Sigmoid colon (tissue), 7 donors: ENCODE data around the gene MRPL48. TPM values are rescaled to one million over a fixed set of nuclear protein-coding genes. Genes with fewer than 3 reads are reported as not detected.

Experiments
- DNase-seq: peaks from one replicate; pipeline ENCODE4 v3.0.0-alpha.2; 2019
- H3K27ac ChIP-seq, 4 donors: fragments of 200-600 bp; sonication (generic); one replicate each; pipeline ENCODE4 v1.5.1; 2016 to 2019; ENCODE audit warnings: mild to moderate bottlenecking in 1 of 4
- H3K27me3 ChIP-seq, 3 donors: fragments of 200-600 bp; sonication (generic); one replicate each; pipeline ENCODE4 v1.5.1; 2019; ENCODE audit warnings: mild to moderate bottlenecking in 1 of 3
- H3K36me3 ChIP-seq, 4 donors: fragments of 200-600 bp; sonication (generic); one replicate each; pipeline ENCODE4 v1.5.1; 2016 to 2019
- H3K4me1 ChIP-seq, 4 donors: fragments of 200-600 bp; sonication (generic); one replicate each; pipeline ENCODE4 v1.5.1; 2017 to 2019
- H3K4me3 ChIP-seq, 4 donors: fragments of 200-600 bp; sonication (generic); one replicate each; pipeline ENCODE4 v1.5.1; 2017 to 2019; ENCODE audit warnings: mild to moderate bottlenecking in 2 of 4, moderate library complexity in 1 of 4
- H3K9me3 ChIP-seq, 4 donors: fragments of 200-600 bp in 3 of 4; sonication (generic) in 3 of 4; one replicate each; pipeline versions ENCODE4 v1.5.1 to v1.6.1; 2013 to 2019
- EP300 ChIP-seq, 4 donors: sonication (generic); formaldehyde crosslinking; IDR thresholded peaks; one replicate each; pipeline ENCODE4 v1.6.1; 2017; ENCODE audit warnings: antibody characterized with exemption in 4 of 4
- POLR2A ChIP-seq, 2 donors: fragments of 450-650 bp; IDR thresholded peaks; one replicate each; pipeline ENCODE4 v1.6.1; 2016; ENCODE audit warnings: antibody characterized with exemption in 2 of 2, mild to moderate bottlenecking in 2 of 2, moderate library complexity in 2 of 2
- POLR2AphosphoS5 ChIP-seq, 4 donors: sonication (generic); formaldehyde crosslinking; IDR thresholded peaks; one replicate each; pipeline ENCODE4 v1.6.1; 2017; ENCODE audit warnings: antibody characterized with exemption in 4 of 4
- WGBS, 2 donors: extraction: QIAGEN DNeasy Blood & Tissue Kit; methylation state at CpG; one replicate each; pipeline ENCODE4 v1.1.7; 2013; 5-methylcytosine and 5-hydroxymethylcytosine counted together
- intact Hi-C: fragments of 100-400 bp; cut with DNase I; formaldehyde crosslinking; loops from one replicate; pipeline ENCODE4 v1.15.1; 2023
- polyA plus RNA-seq, 3 donors: library from polyadenylated mRNA; stranded (reverse); fragments of 200-250 nt; gene quantifications; one replicate each; pipeline ENCODE4 v1.2.3, GENCODE V29; 2013
- total RNA-seq, 4 donors: library from RNA; depleted of rRNA; stranded (reverse); fragments of >200 nt; gene quantifications; one replicate each; pipeline ENCODE4 v1.1.0, GENCODE V29; 2016
- TF ChIP-seq, protein P1 (sequence below), 4 experiments: fragments of 450-650 bp in 3 of 4; fragments of 200-600 bp in 1 of 4; IDR thresholded peaks; one replicate each; pipeline ENCODE4 v1.5.1; 2016 to 2019; ENCODE audit warnings: antibody characterized with exemption in 4 of 4, mild to moderate bottlenecking in 3 of 4, moderate library complexity in 2 of 4
- donor health status: healthy with polysubstance abuse.
- donor health status: Bipolar disorder and iron deficiency.
- donor health status: healthy.

Gene MRPL48
- total and polyA plus RNA-seq, 7 donors, result 7.7 to 82.3 (median 31.3) TPM

DNA sequence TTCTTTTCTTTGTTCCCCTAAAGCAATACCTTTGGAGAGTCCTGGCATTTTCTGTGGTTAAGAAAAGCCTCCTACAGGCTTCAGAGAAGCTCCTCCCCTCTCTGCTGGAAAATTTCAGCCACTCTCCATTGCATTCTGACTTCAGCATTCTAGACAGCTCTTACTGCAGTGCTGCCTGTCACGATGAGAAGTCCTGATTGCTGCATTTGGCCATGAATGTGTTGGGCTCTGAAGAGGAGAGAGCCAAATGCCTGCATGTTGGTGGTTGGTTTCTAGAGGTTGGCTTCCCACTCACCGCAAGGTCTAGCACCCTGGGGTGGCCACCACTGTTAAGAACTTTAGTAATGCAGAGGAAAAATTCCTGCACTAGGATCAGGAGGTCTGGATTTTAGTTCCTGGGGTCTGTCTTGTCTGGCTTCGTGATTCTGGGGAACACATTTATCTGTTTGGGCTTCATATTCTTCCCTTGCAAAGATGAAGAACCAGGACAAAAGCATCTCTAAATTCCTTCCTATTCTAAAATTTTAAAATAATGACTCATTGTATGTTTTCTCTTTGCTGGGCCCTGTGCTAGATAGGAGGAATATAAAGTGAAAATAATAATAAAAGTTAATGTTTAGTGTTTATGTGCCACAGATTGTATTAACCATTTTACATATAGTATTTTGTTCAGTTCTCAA, 50.9 kb downstream of the MRPL48 start:
- Histone ChIP-seq H3K9me3 (no peaks in the 10 kb centered on the region), H3K4me1 (no peaks in the 10 kb centered on the region), H3K27me3 (no peaks in the 10 kb centered on the region), H3K4me3 (no peak overlapping the region), H3K27ac (no peak overlapping the region), H3K36me3 (peaks cover 0 to 11% (median 2%) of the 10 kb centered on the region in 4 donors)
- WGBS, 2 donors, result 78 to 88% methylated on average over 3 of the region's 3 CpGs
- intact Hi-C loops, result no loop called here
- DNase-seq, result no peak
- no peak for TF ChIP-seq EP300 (IDR thresholded peaks at IDR 0.05)
- TF ChIP-seq POLR2A (IDR thresholded peaks at IDR 0.05), result no peak
- TF ChIP-seq, protein P1, sequence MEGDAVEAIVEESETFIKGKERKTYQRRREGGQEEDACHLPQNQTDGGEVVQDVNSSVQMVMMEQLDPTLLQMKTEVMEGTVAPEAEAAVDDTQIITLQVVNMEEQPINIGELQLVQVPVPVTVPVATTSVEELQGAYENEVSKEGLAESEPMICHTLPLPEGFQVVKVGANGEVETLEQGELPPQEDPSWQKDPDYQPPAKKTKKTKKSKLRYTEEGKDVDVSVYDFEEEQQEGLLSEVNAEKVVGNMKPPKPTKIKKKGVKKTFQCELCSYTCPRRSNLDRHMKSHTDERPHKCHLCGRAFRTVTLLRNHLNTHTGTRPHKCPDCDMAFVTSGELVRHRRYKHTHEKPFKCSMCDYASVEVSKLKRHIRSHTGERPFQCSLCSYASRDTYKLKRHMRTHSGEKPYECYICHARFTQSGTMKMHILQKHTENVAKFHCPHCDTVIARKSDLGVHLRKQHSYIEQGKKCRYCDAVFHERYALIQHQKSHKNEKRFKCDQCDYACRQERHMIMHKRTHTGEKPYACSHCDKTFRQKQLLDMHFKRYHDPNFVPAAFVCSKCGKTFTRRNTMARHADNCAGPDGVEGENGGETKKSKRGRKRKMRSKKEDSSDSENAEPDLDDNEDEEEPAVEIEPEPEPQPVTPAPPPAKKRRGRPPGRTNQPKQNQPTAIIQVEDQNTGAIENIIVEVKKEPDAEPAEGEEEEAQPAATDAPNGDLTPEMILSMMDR (IDR thresholded peaks at IDR 0.05), result no peak
- TF ChIP-seq POLR2AphosphoS5 (IDR thresholded peaks at IDR 0.05), result no peak

DNA sequence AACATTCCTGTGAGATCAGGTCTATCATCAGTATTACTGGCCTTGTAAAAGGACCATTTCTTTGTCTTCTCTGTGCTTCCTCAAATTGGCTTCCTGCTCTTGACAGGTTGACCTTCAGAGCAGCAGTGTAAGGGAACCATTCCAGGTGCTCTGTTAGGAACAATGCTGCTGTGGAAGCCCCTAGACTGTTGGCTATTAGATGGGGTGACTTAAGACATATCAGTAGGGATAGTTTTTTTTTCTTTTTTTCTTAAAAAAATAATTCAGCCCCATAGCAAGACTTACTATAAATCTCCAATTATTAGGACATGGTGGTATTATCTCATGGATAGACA, 51.4 kb downstream of the MRPL48 start:
- TF ChIP-seq, protein P1 (IDR thresholded peaks at IDR 0.05), result no peak
- no peak for TF ChIP-seq EP300 (IDR thresholded peaks at IDR 0.05)
- TF ChIP-seq POLR2A (IDR thresholded peaks at IDR 0.05), result no peak
- TF ChIP-seq POLR2AphosphoS5 (IDR thresholded peaks at IDR 0.05), result no peak
- H3K27me3 ChIP-seq, result no peaks in the 10 kb centered on the region
- intact Hi-C loops, result no loop called here
- peaks cover 0 to 12% (median 5%) of the 10 kb centered on the region in 4 donors for H3K36me3 ChIP-seq
- DNase-seq, result no peak
- H3K4me3 ChIP-seq, result no peak overlapping the region
- H3K4me1 ChIP-seq, result no peaks in the 10 kb centered on the region
- no peak overlapping the region for H3K27ac ChIP-seq
- no peaks in the 10 kb centered on the region for H3K9me3 ChIP-seq

DNA sequence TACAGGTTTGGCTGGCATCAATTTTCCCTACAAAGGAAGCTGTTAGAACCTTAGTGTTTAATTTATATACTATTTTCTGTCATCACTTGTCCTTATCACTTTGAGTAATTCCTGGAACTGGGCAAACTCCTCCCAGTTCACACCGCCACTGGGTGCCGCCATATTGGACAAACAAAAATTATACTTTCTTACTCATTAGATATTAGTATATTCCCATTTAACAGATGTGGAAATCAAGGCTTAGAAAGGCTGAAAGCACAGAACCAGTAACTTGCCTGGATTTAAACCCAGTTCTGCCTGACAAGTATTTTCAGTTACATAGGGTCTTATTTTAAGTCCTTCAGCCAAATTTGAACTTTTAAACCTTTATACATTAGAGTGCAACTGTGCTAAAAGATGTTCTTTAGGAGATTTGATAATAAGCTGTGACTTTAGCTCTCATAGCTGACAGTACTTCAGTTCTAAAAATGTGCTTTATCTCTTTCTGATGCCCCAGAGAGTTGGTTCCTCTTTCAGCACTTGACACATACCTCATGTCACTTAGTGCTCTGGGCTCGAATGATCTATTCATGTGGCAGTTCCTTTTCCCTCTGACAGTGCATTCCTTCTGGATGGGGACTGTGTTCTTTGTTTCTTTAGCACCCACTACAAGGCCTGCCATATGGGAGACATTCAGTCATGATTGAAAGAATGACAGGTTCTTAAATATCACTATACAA, 63.5 kb downstream of the MRPL48 start:
- peaks cover 0 to 15% (median 0%) of the 10 kb centered on the region in 4 donors for H3K36me3 ChIP-seq
- WGBS, 2 donors, result 89 to 97% methylated on average over 3 of the region's 3 CpGs
- H3K4me3 ChIP-seq, result no peak overlapping the region
- H3K27ac ChIP-seq, result no peak overlapping the region
- DNase-seq, result no peak
- no peaks in the 10 kb centered on the region for H3K9me3 ChIP-seq
- no peaks in the 10 kb centered on the region for H3K27me3 ChIP-seq
- TF ChIP-seq, protein P1 (IDR thresholded peaks at IDR 0.05), result no peak
- TF ChIP-seq EP300 (IDR thresholded peaks at IDR 0.05), result no peak
- no peak for TF ChIP-seq POLR2AphosphoS5 (IDR thresholded peaks at IDR 0.05)
- no peak for TF ChIP-seq POLR2A (IDR thresholded peaks at IDR 0.05)
- H3K4me1 ChIP-seq, result no peaks in the 10 kb centered on the region
- intact Hi-C loops, result no loop called here

DNA sequence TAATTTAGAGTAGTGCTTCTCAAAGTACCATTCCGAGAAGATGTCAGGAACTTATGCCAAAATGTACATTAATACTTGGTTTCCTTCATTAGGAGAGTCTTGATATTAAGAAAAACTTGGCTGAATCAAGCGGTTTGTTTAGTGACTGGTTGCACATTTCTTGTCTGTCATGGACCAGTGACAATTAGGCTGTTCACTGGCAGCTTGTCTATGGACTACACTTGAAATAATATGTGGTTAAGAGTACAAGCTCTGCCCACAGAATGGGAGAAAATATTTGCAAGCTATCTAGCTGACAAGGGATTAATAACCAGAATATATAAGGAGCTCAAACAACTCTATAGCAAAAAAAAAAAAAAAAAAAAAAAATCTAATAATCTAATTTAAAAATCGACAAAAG, 64.4 kb downstream of the MRPL48 start:
- WGBS, 2 donors, result 91 to 97% methylated on average over 3 of the region's 3 CpGs

More for the DNA sequence above, 64.4 kb downstream of the MRPL48 start:
- no peaks in the 10 kb centered on the region for H3K27me3 ChIP-seq
- H3K36me3 ChIP-seq, result peaks cover 0 to 11% (median 0%) of the 10 kb centered on the region in 4 donors
- intact Hi-C loops, result no loop called here
- H3K9me3 ChIP-seq, result no peaks in the 10 kb centered on the region
- H3K4me3 ChIP-seq, result no peak overlapping the region
- TF ChIP-seq, protein P1 (IDR thresholded peaks at IDR 0.05), result no peak
- no peak for TF ChIP-seq POLR2A (IDR thresholded peaks at IDR 0.05)
- TF ChIP-seq POLR2AphosphoS5 (IDR thresholded peaks at IDR 0.05), result no peak
- TF ChIP-seq EP300 (IDR thresholded peaks at IDR 0.05), result no peak
- no peak for DNase-seq
- no peaks in the 10 kb centered on the region for H3K4me1 ChIP-seq
- H3K27ac ChIP-seq, result no peak overlapping the region
